GM12874 (cell line): ENCODE data around the gene TELO2.
A peak's percentile ranks its signal among the peaks of the same experiment; 100 is the strongest.

Experiments used
- CTCF ChIP-seq: IDR thresholded peaks from 2 replicates; pipeline ENCODE4 v1.5.1; 2011; ENCODE audit warnings: low read depth, mild to moderate bottlenecking, control low read depth, low read length, moderate library complexity; ENCODE audit not compliant: insufficient read depth

TELO2 gene

GRCh38 chr16:1494129-1494640 lies 1.0 kb downstream of the TELO2 start:
- TF ChIP-seq CTCF: 0 out of 2 replicates have a peak, but pooled peaks have one; percentile 24

GRCh38 chr16:1494711-1495110 lies 1.6 kb downstream of the TELO2 start:
- TF ChIP-seq CTCF: no peak

GRCh38 chr16:1495211-1495888 lies 2.2 kb downstream of the TELO2 start:
- no peak for TF ChIP-seq CTCF

GRCh38 chr16:1495889-1496262 lies 2.7 kb downstream of the TELO2 start:
- no peak for TF ChIP-seq CTCF

GRCh38 chr16:1496464-1496863 lies 3.3 kb downstream of the TELO2 start:
- TF ChIP-seq CTCF: no peak

- no peak for TF ChIP-seq CTCF
Observed at GRCh38 chr16:1497014-1497598, 3.9 kb downstream of the TELO2 start.

GRCh38 chr16:1498899-1499676 lies 5.9 kb downstream of the TELO2 start:
- no peak for TF ChIP-seq CTCF
